NCI-H774 (cell line): ENCODE results near the gene NTM.
"Not testable (repeated sequence)": the region's sequence is repeated elsewhere in the genome, so short reads cannot be mapped to it uniquely, and the experiment has no call there.

Experiments
- DNase-seq: peaks from one replicate; lab custom pipeline; 2025; lab: John Stamatoyannopoulos, UW

Gene NTM

DNA sequence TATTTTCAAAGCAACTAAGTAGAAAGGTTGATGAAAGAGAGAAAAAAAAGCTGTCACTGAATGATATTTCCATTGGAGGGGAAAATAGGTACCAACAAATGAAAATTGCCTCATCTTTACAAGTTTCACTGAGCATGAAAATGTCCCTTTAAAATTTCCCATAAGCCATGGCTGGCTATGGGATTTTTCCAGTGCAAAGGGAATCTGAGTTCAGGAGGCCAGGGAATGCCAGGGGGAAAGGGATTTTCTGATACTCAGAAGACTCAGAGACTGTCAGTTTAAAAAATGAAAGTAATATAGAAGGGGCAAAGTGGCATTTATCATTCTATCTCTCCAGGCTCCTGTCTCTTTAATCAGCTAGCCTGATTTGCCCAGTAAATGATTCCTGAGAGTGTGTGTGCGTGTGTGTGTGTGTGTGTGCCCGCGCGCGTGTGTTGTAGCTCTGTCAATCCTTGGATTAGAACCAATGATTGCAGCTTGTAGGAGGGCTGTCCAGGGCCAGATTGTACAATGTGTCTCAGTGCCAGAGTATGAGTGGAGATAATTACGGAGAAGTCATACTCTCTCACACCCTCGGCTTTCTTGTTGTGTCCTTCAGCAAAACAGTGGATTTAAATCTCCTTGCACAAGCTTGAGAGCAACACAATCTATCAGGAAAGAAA is at the start of gene NTM:
Gene NTM, plus strand, starts transcription at position 526 of the 662 bp plus-strand sequence.
- no peak for DNase-seq

- no peak for DNase-seq
These were observed 45.4 kb upstream of the NTM start for GRCh38 chr11:131324921-131325570.

DNA sequence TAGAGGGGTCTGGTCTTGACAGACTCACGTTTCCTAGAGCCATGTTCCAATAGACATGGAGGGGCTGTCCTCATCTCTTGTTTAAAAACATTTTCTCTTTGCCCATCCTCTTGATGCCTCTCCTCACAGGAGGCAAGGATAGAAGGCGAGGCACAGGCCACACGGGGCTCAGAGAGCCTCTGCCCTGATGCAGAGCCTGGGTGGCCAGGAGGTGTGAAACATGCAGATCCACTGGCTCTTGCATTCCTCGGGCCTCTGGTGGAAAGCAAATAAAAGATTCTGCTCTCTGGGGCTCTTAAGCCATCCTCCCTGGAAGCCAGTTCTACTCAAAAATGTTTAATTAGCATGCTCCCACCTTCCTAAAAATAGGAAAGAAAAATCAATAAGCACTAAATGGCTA is 43.6 kb upstream of the NTM start:
- DNase-seq: no peak

GRCh38 chr11:131327421-131327820 is 43.0 kb upstream of the NTM start:
- no peak for DNase-seq

DNA sequence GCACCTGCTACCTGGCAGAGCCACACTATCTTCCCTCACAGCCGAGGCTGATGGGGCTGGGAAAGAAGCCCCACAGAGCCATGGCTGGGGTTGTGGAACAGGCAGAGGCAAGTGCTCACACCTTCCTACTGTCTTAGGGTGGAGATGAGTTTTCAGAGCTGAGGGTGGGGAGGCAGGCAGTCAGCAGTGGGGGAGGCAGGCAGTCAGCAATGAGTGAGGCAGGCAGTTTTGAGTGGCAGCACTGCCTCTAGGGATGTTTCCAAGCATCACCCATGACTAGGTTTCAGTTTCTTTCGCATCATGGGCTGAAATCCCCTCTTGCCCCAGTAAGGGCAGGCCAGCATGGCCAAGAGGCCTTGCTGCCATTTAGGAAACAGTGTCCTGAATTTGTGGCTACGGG is 41.6 kb upstream of the NTM start:
- DNase-seq: no peak

DNA sequence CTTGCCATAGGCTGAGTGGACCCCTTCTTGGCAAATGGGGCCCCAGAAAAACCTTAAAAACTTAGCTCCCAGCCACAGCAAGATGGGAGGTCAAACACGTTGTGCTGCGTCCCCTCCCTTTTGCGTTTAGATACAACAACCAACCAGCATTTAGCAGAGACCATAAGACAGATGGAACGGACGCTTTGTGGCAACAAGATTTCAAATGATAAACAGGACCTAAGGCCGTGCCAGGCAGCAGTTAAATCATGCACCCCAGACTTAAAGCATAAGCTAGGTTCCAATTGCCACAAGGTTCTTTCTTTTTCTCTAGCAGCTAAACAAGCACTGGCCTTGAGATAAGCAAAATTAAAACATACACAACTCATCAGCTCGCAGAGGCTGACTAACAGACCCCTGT is 39.4 kb upstream of the NTM start:
- no peak for DNase-seq

DNA sequence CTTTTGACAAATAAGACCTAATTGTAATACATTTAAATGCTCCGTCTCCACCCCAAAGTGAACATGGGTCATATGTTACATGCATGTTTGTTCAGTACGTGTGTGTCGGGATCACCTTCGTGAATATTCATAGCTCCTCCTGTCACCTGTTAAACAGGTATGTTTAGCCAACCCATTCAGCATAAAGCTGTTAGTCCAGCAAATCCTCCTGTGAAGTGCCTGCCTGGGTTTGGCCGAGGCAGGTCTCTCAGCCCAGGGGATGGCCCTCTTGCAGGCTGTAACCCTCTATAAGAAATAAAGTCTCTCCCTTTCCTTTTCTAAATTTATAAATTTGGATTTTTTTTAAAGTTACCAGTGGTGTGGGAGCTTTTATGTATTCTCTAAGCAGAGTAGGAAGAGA is 38.9 kb upstream of the NTM start:
- DNase-seq: no peak

DNA sequence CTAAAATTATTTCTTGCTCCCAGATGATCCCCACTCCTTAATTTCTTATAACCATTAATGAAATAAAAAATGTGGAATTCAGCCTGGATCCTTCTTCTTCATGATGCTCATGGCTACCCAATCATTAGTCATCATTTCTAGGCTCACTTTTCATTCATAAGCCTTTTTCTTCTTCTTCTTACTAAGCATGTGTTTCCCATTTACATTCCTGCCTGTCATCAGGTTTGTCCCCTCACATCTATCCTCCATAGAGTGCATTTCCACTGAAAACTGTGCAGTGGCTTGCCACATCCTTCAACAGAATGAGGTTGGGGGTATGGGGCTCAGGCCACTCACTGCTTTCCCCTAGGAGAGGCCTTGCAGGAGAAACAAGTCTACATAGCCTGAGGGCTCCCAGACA is 35.8 kb upstream of the NTM start:
- DNase-seq: no peak

- DNase-seq: not testable (repeated sequence)
These were observed 28.5 kb upstream of the NTM start for GRCh38 chr11:131341900-131342299.

DNA sequence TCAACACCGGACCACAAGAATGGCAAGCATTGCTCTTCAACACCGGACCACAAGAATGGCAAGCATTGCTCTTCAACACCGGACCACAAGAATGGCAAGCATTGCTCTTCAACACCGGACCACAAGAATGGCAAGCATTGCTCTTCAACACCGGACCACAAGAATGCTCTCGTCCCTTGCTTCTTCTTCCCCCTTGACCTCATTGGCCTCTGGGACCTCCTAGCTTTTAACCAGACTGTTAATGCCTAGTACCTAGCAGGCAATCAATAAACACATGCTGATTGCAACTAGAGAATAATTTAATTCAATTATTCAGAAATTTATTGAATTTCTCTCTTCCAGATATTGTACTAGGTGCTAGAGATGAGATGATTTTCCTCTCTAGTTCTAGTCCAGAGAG is 28.0 kb upstream of the NTM start:
- DNase-seq: not testable (repeated sequence)

DNA sequence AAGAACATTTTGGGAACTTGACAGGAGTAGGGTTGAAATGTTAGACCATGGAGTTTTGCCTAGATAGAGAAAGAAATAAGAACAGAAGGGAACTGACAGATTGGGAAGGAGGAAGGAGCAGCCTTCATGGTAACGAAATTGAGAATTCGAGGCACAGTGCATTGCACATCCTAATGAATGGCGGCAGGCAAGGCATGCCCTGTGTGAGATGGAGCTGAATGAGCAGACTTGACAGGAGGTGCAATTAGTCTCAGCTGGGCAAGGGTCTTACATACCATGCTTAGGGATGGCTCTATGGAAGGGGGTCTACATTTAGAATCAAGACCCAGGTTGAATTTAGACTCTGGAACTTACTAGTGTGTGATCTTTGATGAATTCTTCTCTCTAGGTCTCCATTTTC is 25.0 kb upstream of the NTM start:
- DNase-seq: no peak

DNA sequence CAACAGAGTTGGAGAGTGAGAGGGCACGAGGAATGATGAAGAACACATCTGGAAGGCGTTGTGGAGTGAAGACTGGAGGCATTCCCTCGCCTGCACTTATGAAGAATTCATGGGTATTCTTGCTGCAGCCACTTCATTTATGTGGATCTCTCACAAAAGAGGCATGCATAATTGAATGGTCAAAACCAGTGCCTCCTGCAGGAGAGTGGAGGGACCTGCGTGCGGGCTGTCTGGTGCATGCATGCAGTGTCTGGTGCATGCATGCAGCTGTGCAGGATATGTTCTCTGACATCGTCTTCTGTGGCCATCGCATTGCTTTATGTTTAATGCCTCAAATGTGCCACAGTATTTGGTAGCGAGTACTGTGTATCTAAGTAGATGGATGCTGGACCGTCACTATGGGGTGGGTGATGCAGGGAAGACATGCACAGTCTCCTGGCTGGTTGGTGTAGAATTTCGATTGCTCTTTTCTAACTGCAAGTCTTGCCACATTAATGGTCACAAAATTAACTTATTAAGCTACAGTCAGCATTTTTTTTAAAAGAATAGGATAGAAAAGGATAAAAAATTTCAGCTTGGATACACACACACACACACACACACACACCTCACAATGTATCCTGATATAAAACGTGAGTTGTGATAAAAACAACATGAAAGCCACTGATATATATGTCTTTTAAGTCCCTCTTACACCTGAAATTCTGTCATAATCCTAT is 20.9 kb upstream of the NTM start:
- no peak for DNase-seq

- DNase-seq: no peak
These were observed 19.5 kb upstream of the NTM start for GRCh38 chr11:131350872-131351271.

GRCh38 chr11:131351848-131352247 is 18.6 kb upstream of the NTM start:
- no peak for DNase-seq

- DNase-seq: no peak
These were observed 16.6 kb upstream of the NTM start for GRCh38 chr11:131353766-131354165.

DNA sequence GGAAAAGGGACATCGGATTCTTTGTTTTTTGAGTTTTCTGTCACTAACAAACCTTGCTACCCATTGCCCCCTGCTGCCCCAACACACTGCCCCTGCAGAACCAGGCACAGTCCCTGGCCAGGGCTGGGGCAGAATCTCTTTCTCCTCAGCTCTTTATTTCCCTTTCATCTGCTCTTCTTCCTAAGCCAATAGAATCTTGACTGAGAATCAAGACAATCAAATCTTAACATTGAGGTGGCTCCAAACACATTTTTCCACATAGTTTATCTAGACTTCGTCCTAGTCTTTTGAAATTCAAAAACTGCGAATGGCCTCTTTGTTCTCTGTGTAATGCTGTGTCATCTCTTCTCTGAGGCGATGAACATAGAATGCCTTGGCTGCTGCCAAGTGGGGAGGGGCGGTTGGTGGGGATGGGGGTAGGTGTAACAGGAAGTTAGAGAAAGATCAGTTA is 16.1 kb upstream of the NTM start:
- no peak for DNase-seq

- DNase-seq: no peak
These were observed 14.2 kb upstream of the NTM start for GRCh38 chr11:131356206-131356605.

GRCh38 chr11:131365329-131365930 is 5.0 kb upstream of the NTM start:
- no peak for DNase-seq

GRCh38 chr11:131370901-131371790 is 731 bp downstream of the NTM start:
- no peak for DNase-seq

DNA sequence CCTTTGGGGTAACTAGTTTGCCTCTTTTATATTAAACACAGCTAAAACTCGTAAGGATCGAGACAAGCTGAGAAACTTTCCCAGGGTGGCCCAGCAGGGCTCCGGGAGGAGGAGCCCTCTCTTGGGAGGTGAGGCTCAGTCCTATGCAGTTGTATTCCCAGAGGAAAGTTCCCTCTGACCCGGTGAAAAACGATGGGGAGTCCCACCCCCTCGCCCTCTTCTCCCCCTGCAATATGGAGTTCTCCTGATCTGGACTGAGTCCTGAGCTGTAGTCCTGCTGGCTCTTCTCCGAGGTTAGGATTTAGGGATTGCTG is 1.3 kb downstream of the NTM start:
- DNase-seq: no peak

GRCh38 chr11:131372234-131372962 is 2.0 kb downstream of the NTM start:
- no peak for DNase-seq
